HG03342 (cell line): ENCODE results near the gene SZT2.
"Not testable (repeated sequence)": the region's sequence is repeated elsewhere in the genome, so short reads cannot be mapped to it uniquely, and the experiment has no call there.

Experiments
- ATAC-seq: cut with Tn5 transposase; IDR thresholded peaks from one replicate; pipeline ENCODE4 v1.9.1; 2021; ENCODE audit warnings: mild to moderate bottlenecking, moderate library complexity; ENCODE audit not compliant: unreplicated experiment

SZT2 gene

GRCh38 chr1:43386676-43387075, 3.0 kb upstream of the SZT2 start:
- no peak for ATAC-seq

GRCh38 chr1:43387976-43388599, 1.6 kb upstream of the SZT2 start:
- no peak for ATAC-seq

DNA sequence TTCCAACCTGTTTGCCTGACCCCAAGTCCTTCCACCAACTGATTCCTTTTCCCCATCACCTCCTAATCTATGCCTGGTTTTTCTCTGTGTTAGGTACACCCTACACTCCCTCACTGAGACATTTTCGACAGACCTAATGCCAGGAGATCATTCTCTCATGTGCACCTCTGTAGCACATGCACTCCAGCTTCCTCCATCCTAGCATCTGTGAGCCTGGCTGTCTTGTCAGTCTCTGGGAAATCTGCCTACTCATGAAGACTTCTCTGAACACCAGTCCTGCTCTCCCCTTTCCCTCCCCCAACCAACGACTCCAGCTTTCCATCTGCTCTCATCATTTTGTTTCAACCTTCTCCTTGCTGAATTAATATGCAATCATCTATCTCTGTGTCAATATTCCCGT, 1.1 kb upstream of the SZT2 start:
- ATAC-seq = no peak

DNA sequence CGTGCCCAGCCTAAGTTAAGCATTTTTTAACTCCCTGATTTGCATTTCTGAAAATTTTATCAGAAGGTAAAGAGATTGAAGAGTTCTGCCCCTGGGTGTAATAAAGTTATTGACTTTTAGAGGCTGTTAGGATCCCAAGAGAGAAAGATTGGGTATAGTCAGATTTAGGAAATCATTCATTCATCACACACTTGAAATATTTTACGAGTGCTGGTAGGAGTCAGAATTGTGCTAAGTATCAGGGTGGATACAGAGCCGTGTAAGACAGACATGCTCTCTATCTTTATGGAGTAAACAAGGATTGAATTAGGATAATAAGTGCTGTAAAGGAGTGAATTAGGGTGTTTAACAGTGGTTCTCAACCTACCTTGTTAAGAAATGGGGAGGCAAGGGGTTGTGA, 3.0 kb downstream of the SZT2 start:
- no peak for ATAC-seq

GRCh38 chr1:43395523-43395922, 5.8 kb downstream of the SZT2 start:
- ATAC-seq = no peak

DNA sequence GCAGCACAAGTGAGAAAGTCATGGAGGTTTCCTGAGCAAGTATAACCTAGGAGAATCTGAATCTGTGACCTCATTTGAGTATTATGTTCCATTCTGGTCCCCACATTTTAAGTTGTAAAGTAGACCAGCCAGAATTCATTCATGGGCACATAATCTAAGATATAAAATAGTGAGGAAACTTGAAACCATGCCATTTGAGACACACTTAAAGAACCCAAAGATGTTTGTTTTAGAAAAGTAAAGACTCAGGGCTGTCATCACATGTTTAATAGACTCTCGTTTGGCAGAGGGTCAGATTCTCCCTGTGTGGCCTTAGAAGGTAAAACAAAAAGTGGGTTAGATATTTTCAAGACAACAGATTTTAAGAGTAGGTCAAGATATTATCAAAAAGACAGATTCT, 6.4 kb downstream of the SZT2 start:
- no peak for ATAC-seq

GRCh38 chr1:43398227-43398626, 8.5 kb downstream of the SZT2 start:
- ATAC-seq = no peak

DNA sequence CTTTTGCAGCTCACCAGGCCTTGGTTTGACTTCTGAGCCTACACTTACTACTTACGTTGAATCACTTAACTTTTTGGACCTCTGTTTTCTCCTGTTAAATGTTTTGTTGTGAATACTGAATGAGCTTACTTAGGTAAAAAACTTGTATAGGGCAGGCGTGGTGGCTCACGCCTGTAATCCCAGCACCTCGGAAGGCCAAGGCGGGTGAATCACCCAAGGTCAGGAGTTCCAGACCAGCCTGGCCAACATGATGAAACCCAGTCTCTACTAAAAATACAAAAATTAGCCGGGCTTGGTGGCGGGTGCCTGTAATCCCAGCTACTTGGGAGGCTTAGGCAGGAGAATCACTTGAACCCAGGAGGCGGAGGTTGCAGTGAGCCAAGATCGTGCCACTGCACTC, 10.7 kb downstream of the SZT2 start:
- not testable (repeated sequence) for ATAC-seq

DNA sequence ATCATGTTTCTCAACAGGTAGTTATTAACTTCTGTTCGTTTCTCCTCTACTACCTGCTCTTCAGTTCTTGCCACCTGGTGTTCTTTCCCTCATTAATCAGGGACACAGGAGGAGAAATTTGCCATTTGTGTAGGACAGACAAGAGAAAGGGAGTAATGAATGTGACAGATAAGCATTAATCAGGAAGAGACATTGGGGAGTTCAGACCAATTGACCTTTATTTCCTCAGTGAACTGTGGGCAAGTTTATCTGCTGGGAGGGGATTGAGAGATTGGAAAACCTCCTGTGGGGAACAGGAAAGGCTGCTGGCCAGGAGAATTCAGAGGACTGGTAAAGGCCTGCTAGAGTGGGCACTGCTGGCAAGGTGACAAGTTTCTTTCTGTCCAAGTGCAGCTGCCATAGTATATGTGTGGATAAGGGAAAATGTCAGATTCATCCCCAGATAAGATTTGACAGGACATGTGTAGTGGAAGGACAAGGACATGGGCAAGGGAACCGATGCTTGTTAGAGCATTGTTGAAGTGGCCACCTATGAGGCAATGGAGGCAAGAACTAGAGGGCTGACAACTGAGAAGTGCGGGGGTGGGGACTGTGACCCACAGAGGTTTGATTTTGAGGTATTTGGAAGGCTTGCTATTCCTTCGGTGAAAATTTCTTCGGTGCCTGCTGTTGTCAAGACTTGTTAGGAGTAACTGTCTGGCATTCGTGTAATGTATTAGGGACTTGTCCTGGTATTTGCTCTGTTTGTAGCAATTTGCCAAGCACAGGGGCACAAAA, 12.6 kb downstream of the SZT2 start:
- ATAC-seq = no peak

DNA sequence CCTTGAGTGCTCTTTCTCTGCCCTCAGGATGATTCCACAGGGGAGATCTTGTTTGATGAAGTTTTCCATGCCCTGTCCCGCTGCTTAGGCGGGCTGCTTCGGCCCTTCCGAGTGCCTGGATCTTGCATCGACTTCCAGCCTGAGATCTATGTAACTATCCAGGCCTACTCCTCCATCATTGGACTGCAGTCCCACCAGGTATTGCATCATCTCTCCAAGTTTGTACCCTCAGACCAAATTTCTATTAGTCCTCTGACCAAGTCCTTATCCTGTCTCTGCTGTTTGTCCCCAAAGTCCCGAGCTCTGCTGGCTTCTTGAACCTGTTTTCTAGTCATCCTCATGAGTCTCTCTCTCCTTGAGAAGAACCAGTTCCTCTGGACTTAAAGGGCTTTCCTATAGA, 14.7 kb downstream of the SZT2 start:
- no peak for ATAC-seq

DNA sequence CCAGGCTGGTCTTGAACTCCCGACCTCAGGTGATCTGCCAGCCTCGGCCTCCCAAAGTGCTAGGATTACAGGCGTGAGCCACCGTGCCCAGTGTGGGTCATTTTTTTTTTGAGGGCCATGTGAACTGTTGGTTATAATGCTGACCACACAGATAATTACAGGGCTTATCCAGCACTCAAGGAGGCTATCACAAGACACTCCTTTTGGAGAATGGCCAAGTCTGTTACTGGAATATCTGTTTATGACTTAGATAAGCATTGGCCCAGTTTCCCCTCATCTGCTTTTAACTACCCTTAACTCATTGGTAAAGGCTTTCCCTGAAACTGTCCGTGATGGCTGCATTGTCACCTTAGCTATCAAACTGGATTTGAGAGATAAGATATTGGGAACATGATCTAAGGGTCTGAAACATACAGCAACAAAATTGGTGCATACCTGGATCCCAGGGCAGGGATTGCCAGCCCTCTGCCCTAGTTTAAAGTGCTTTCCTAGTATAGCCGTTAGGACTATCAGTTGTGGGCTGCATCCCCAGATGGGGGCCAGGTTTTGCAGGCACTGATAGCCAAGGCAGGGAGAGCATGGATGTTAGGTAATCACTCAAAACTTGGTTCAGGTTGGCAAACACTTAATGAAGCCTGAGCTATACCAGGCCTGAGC, 15.6 kb downstream of the SZT2 start:
- no peak for ATAC-seq

DNA sequence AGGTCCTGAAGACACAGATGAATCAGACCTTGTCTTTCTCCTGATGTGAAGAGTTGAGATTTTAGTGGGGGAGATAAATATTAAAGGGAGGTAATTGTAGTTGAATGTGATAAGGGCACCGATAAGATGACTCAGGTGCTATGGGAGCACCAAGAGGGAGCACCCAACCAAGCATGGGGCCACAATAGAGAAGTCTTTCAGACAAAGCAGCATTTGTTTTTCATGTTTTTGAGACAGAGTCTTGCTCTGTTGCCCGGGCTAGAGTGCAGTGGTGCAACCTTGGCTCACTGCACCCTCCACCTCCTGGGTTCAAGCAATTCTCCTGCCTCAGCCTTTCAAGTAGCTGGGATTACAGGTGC, 16.2 kb downstream of the SZT2 start:
- no peak for ATAC-seq

GRCh38 chr1:43410571-43410970, 20.9 kb downstream of the SZT2 start:
- no peak for ATAC-seq

GRCh38 chr1:43413426-43413825, 23.7 kb downstream of the SZT2 start:
- not testable (repeated sequence) for ATAC-seq

DNA sequence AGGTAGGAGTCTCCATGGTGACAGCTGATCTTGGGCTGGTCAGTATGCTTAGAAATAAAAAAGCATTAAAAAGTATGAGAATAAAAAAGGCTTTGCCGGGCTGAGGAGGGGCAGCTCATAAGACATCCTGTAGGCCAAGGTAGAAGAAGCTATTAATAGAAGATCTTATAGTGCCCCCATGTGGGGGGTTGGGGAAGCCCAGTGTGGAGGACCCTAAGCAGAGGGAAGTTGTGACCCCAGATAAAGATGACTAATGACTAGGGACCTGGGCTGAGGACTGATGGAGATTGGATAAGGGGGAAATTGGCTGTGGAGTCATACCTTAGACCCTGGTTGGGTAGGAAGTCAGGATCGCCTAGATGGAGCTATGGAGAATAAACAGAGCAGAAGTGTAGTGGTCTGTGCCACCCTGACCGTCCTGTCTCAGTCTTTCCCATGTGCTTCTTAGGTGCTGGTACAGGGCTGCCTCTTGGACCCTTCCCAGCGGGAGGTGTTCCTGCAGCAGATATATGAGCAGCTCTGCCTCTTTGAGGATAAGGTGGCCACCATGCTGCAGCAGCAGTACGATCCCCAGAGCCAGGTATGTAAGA, 25.0 kb downstream of the SZT2 start:
- ATAC-seq = no peak

- no peak for ATAC-seq
Measured at GRCh38 chr1:43415901-43416300, 26.2 kb downstream of the SZT2 start.

- ATAC-seq = no peak
Measured at GRCh38 chr1:43418858-43419257, 29.2 kb downstream of the SZT2 start.

- ATAC-seq = no peak
Measured at GRCh38 chr1:43419627-43420425, 30.1 kb downstream of the SZT2 start.

GRCh38 chr1:43420874-43421273, 31.2 kb downstream of the SZT2 start:
- no peak for ATAC-seq

DNA sequence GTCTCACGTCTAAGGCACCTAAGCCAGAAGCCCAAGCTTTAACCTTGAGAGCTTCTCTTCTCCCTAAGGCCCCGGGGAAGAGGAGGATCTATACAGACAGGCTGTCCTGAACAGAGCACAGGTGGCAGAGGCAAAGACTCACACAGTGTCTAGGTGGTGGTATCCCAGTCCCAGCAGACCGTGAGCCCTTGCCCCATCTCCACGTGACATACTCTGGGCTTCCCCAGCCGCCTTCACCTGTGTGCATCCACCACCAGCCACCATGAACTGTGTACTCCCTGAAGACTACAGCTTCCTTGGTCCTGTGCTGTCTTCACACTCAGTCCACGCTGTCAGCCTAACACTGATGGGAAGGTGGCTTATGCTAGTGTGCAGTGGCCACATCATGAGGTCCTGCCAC, 31.7 kb downstream of the SZT2 start:
- no peak for ATAC-seq
